Keratinocyte (primary cell): Measurements from ENCODE around the gene TTK. TPM values are rescaled to one million over a fixed set of nuclear protein-coding genes. Genes with fewer than 3 reads are reported as not detected.

ENCODE experiments used
- DNase-seq: peaks from one replicate; pipeline ENCODE4 v3.0.0-alpha.2; 2011; ENCODE audit warnings: low read depth, missing footprints, low spot score
- FAIRE-seq: peaks from 2 replicates; lab custom pipeline; 2011; peaks lifted over from hg19 to GRCh38; lab: Jason Lieb, UNC
- H2AFZ ChIP-seq: 2 replicates; pipeline ENCODE4 v1.6.0; 2012; ENCODE audit warnings: low read length, control low read depth, inconsistent platforms; ENCODE audit not compliant: control insufficient read depth
- H3K27ac ChIP-seq: 2 replicates; pipeline ENCODE4 v1.5.1; 2011; ENCODE audit warnings: low read length; ENCODE audit not compliant: control insufficient read depth, insufficient read depth
- H3K27me3 ChIP-seq: 3 replicates; pipeline ENCODE4 v1.6.0; 2011; ENCODE audit warnings: low read length; ENCODE audit not compliant: control insufficient read depth, insufficient read depth; ENCODE audit errors: extremely low read depth
- H3K36me3 ChIP-seq, 2 experiments: 2 replicates in 1 of 2; 3 replicates in 1 of 2; pipeline ENCODE4 v1.5.1; 2011; ENCODE audit warnings: low read length in 2 of 2, mild to moderate bottlenecking in 1 of 2; ENCODE audit not compliant: control insufficient read depth in 2 of 2, insufficient read depth in 2 of 2; ENCODE audit errors: extremely low read depth in 1 of 2
- H3K4me1 ChIP-seq: 3 replicates; pipeline ENCODE4 v1.5.1; 2011; ENCODE audit warnings: low read length; ENCODE audit not compliant: control insufficient read depth, insufficient read depth; ENCODE audit errors: extremely low read depth
- H3K4me2 ChIP-seq: 3 replicates; pipeline ENCODE4 v1.6.0; 2011; ENCODE audit warnings: low read depth, low read length; ENCODE audit not compliant: control insufficient read depth, insufficient read depth; ENCODE audit errors: extremely low read depth
- H3K4me3 ChIP-seq, 3 experiments: fragments of 200-600 bp in 1 of 3; sonication (generic) in 1 of 3; 2 replicates in 2 of 3; 3 replicates in 1 of 3; pipeline ENCODE4 v1.5.1; 2011 to 2016; ENCODE audit warnings: low read length in 3 of 3, mild to moderate bottlenecking in 3 of 3, control low read depth in 2 of 3, inconsistent platforms in 1 of 3, low read depth in 1 of 3, mixed read lengths in 1 of 3, mixed run types in 1 of 3, moderate library complexity in 1 of 3; ENCODE audit not compliant: control insufficient read depth in 2 of 3, insufficient read depth in 2 of 3; ENCODE audit errors: extremely low read depth in 1 of 3
- H3K79me2 ChIP-seq: 2 replicates; pipeline ENCODE4 v1.6.0; 2012; ENCODE audit warnings: low read length; ENCODE audit not compliant: control insufficient read depth, insufficient read depth
- H3K9ac ChIP-seq: 3 replicates; pipeline ENCODE4 v1.6.0; 2011; ENCODE audit warnings: low read length; ENCODE audit not compliant: control insufficient read depth, insufficient read depth; ENCODE audit errors: extremely low read depth
- H3K9me1 ChIP-seq: 3 replicates; pipeline ENCODE4 v1.6.0; 2011; ENCODE audit warnings: low read length; ENCODE audit not compliant: control insufficient read depth, insufficient read depth; ENCODE audit errors: extremely low read depth
- H3K9me3 ChIP-seq: 2 replicates; pipeline ENCODE4 v1.5.1; 2012; ENCODE audit warnings: low read depth, low read length; ENCODE audit not compliant: control insufficient read depth
- H4K20me1 ChIP-seq: 3 replicates; pipeline ENCODE4 v1.6.0; 2011; ENCODE audit warnings: low read length; ENCODE audit not compliant: control insufficient read depth, insufficient read depth; ENCODE audit errors: extremely low read depth
- EZH2 ChIP-seq: IDR thresholded peaks from one replicate; pipeline ENCODE4 v1.6.1; 2012; ENCODE audit warnings: inconsistent platforms, mild to moderate bottlenecking, low read length, moderate library complexity
- dilution Hi-C: fragments of 300-500 bp; cut with MboI; formaldehyde crosslinking; loops from one replicate; pipeline ENCODE4 v1.7.0; 2020; ENCODE audit warnings: low sequenced_read_pairs; ENCODE audit not compliant: extremely low pct_ligation_motif_present
- polyA plus RNA-seq, 5 experiments: library from polyadenylated mRNA; depleted of rRNA in 3 of 5; stranded (reverse) in 3 of 5; stranded (forward) in 1 of 5; unstranded in 1 of 5; fragments of >200 nt; gene quantifications; 1 replicate in 1 of 5; 2 replicates in 3 of 5; 3 replicates in 1 of 5; pipeline versions ENCODE4 v1.2.1 to v1.2.3, GENCODE V29; 2011 to 2012; ENCODE audit warnings: missing spikeins in 2 of 5, low read depth in 1 of 5, low replicate concordance in 1 of 5
- TF ChIP-seq, protein P1 (sequence below), 3 experiments: IDR thresholded peaks in 1 of 3; conservative IDR thresholded peaks in 1 of 3; optimal IDR thresholded peaks in 1 of 3; 2 replicates in 2 of 3; 3 replicates in 1 of 3; pipeline versions ENCODE3 to v1.5.1; 2011; ENCODE audit warnings: low read length in 3 of 3, mild to moderate bottlenecking in 3 of 3, moderate library complexity in 2 of 3, control low read depth in 1 of 3, inconsistent platforms in 1 of 3; ENCODE audit not compliant: insufficient read depth in 2 of 3; ENCODE audit errors: extremely low read depth in 1 of 3

Gene TTK
- polyA plus RNA-seq, 1 donor (not counting 4 experiments of a cell fraction or from before 2014, with no cell fraction given) = 15.3 TPM

DNA sequence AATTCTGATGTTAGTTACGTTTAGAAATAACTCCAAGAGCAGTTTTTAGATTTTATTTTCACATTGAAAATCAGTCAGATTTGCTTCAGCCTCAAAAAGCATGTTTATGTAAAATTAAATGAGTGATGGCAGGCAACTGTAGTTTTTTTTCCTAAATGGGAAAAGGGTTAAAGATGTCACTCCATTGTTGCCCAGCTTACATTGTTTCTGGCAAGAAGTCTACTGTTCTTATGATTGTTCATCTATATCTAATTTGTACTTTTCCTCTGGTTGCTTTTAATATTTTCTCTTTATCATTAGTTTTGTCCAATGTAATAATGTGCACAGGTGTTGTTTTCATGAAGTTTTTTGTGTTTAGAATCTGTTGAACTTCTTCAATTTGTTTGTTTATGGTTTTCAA, 6.7 kb upstream of the TTK start:
- H3K27me3 ChIP-seq = no peaks in the 10 kb centered on the region
- H3K9me1 ChIP-seq = no peaks in the 10 kb centered on the region
- H3K27ac ChIP-seq = no peak overlapping the region
- no peaks in the 10 kb centered on the region for H4K20me1 ChIP-seq
- H3K4me2 ChIP-seq = no peak overlapping the region
- H3K36me3 ChIP-seq = no peaks in the 10 kb centered on the region
- FAIRE-seq = no peak
- H3K9ac ChIP-seq = no peak overlapping the region
- no peaks in the 10 kb centered on the region for H3K79me2 ChIP-seq
- TF ChIP-seq, protein P1, sequence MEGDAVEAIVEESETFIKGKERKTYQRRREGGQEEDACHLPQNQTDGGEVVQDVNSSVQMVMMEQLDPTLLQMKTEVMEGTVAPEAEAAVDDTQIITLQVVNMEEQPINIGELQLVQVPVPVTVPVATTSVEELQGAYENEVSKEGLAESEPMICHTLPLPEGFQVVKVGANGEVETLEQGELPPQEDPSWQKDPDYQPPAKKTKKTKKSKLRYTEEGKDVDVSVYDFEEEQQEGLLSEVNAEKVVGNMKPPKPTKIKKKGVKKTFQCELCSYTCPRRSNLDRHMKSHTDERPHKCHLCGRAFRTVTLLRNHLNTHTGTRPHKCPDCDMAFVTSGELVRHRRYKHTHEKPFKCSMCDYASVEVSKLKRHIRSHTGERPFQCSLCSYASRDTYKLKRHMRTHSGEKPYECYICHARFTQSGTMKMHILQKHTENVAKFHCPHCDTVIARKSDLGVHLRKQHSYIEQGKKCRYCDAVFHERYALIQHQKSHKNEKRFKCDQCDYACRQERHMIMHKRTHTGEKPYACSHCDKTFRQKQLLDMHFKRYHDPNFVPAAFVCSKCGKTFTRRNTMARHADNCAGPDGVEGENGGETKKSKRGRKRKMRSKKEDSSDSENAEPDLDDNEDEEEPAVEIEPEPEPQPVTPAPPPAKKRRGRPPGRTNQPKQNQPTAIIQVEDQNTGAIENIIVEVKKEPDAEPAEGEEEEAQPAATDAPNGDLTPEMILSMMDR (optimal IDR thresholded peaks at IDR 0.05 in 1 of 3, IDR thresholded peaks at IDR 0.05 in 1 of 3, conservative IDR thresholded peaks at IDR 0.05 in 1 of 3; ENCODE audit: extremely low read depth in 1 of 3, insufficient read depth in 2 of 3, low read length in 3 of 3) = no peak
- no peak for TF ChIP-seq EZH2
- H3K4me1 ChIP-seq = no peaks in the 10 kb centered on the region
- H2AFZ ChIP-seq = no peak overlapping the region
- no peak overlapping the region for H3K4me3 ChIP-seq
- H3K9me3 ChIP-seq = no peaks in the 10 kb centered on the region
- dilution Hi-C loops = no loop called here
- DNase-seq = no peak

- Histone ChIP-seq H3K4me1 (peaks cover 19% of the 10 kb centered on the region), H3K27me3 (no peaks in the 10 kb centered on the region), H3K9ac (no peak overlapping the region), H3K27ac (no peak overlapping the region), H2AFZ (no peak overlapping the region), H4K20me1 (no peaks in the 10 kb centered on the region), H3K4me3 (no peak overlapping the region), H3K79me2 (peaks cover 17% of the 10 kb centered on the region), H3K9me1 (no peaks in the 10 kb centered on the region), H3K36me3 (no peaks in the 10 kb centered on the region), H3K4me2 (no peak overlapping the region), H3K9me3 (no peaks in the 10 kb centered on the region)
- dilution Hi-C loops = no loop called here
- no peak for TF ChIP-seq EZH2
- TF ChIP-seq, protein P1 (optimal IDR thresholded peaks at IDR 0.05 in 1 of 3, IDR thresholded peaks at IDR 0.05 in 1 of 3, conservative IDR thresholded peaks at IDR 0.05 in 1 of 3; ENCODE audit: extremely low read depth in 1 of 3, insufficient read depth in 2 of 3, low read length in 3 of 3) = no peak
- FAIRE-seq = no peak
- DNase-seq = no peak
Measured at GRCh38 chr6:80001337-80001736, 3.1 kb upstream of the TTK start.
